Dermis blood vessel endothelial cell (primary cell): ENCODE data around the gene ATXN1. TPM values are rescaled to one million over a fixed set of nuclear protein-coding genes. Genes with fewer than 3 reads are reported as not detected.

Experiments
- DNase-seq: peaks from one replicate; pipeline ENCODE4 v3.0.0; 2010
- total RNA-seq: library from RNA; depleted of rRNA; stranded (reverse); fragments of >200 nt; gene quantifications from 2 replicates; pipeline ENCODE4 v1.2.3, GENCODE V29; 2014

Gene ATXN1
- total RNA-seq, 1 donor from 2014 or later: 15.3 TPM

GRCh38 chr6:16782278-16782677 is 21.0 kb upstream of the ATXN1 start:
- no peak for DNase-seq

- no peak for DNase-seq
These were observed 20.3 kb upstream of the ATXN1 start for GRCh38 chr6:16781348-16782169.

GRCh38 chr6:16778521-16778920 is 17.3 kb upstream of the ATXN1 start:
- DNase-seq: no peak

- no peak for DNase-seq
These were observed 16.5 kb upstream of the ATXN1 start for GRCh38 chr6:16777794-16778193.

GRCh38 chr6:16776394-16777017 is 15.2 kb upstream of the ATXN1 start:
- no peak for DNase-seq

GRCh38 chr6:16774437-16774836 is 13.2 kb upstream of the ATXN1 start:
- no peak for DNase-seq

GRCh38 chr6:16773362-16773761 is 12.1 kb upstream of the ATXN1 start:
- DNase-seq: no peak

- DNase-seq: peak; percentile 88
These were observed 9.7 kb upstream of the ATXN1 start for GRCh38 chr6:16770701-16771569.

- DNase-seq: peak; percentile 39
These were observed 8.7 kb upstream of the ATXN1 start for GRCh38 chr6:16769986-16770376.

GRCh38 chr6:16769131-16769985 is 8.1 kb upstream of the ATXN1 start:
- DNase-seq: peak; percentile 93

- DNase-seq: no peak
These were observed 7.2 kb upstream of the ATXN1 start for GRCh38 chr6:16768477-16768830.

- no peak for DNase-seq
These were observed 6.7 kb upstream of the ATXN1 start for GRCh38 chr6:16767765-16768476.

GRCh38 chr6:16766836-16767745 is 5.8 kb upstream of the ATXN1 start:
- DNase-seq: no peak

- DNase-seq: peak; percentile 71
These were observed 4.8 kb upstream of the ATXN1 start for GRCh38 chr6:16766043-16766536.

GRCh38 chr6:16765235-16765634 is 4.0 kb upstream of the ATXN1 start:
- DNase-seq: no peak

GRCh38 chr6:16764188-16764950 is 3.1 kb upstream of the ATXN1 start:
- peak; percentile 71 for DNase-seq

- peak; percentile 86 for DNase-seq
These were observed 1.6 kb upstream of the ATXN1 start for GRCh38 chr6:16762550-16763477.

- no peak for DNase-seq
These were observed 949 bp upstream of the ATXN1 start for GRCh38 chr6:16762268-16762549.
